ENCODE measurements around the gene DPYD. TPM values are rescaled to one million over a fixed set of nuclear protein-coding genes. Genes with fewer than 3 reads are reported as not detected.

The DPYD gene
- total and polyA plus RNA-seq, 2 donors from 2014 or later: 4.9 to 41.6 TPM

DNA sequence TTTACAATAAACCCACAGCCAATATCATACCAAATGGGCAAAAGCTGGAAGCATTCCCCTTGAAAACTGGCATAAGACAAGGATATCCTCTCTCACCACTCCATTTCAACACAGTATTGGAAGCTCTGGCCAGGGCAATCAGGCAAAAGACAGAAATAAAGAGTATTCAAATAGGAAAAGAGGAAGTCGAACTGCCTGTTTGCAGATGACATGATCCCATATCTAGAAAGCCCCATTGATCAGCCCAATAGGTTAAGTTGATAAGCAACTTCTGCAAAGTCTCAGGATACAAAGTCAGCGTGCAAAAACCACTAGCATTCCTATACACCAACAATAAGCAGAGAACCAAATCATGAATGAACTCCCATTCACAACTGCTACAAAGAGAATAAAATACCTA is 235.5 kb downstream of the DPYD start:
- H3K9ac ChIP-seq (ENCODE audit: low read length in 3 of 3): no peak overlapping the region
- intact Hi-C loops (cut with DNase I): no loop called here
- FAIRE-seq (no peak), DNase-seq (no peak)
- H3K36me3 ChIP-seq (ENCODE audit: control insufficient read depth in 2 of 3, insufficient read depth in 3 of 3, low read length in 3 of 3): no peaks in the 10 kb centered on the region
- no peaks in the 10 kb centered on the region for H3K9me3 ChIP-seq (ENCODE audit: control insufficient read depth in 2 of 3, insufficient read depth in 1 of 3, low read length in 3 of 3)
- H3K27ac ChIP-seq (ENCODE audit: low read depth in 2 of 2, low read length in 2 of 2): no peak overlapping the region
- no peaks in the 10 kb centered on the region for H3K27me3 ChIP-seq (ENCODE audit: control insufficient read depth, insufficient read depth, low read length)
- H3K4me1 ChIP-seq (ENCODE audit: control insufficient read depth in 2 of 3, insufficient read depth in 2 of 3, low read depth in 1 of 3, low read length in 3 of 3): no peaks in the 10 kb centered on the region
- TF ChIP-seq CTCF (IDR thresholded peaks at IDR 0.05; ENCODE audit: borderline replicate concordance, extremely low read depth, insufficient read depth): no peak
- H3K4me3 ChIP-seq (ENCODE audit: low read length in 3 of 3): no peak overlapping the region

DNA sequence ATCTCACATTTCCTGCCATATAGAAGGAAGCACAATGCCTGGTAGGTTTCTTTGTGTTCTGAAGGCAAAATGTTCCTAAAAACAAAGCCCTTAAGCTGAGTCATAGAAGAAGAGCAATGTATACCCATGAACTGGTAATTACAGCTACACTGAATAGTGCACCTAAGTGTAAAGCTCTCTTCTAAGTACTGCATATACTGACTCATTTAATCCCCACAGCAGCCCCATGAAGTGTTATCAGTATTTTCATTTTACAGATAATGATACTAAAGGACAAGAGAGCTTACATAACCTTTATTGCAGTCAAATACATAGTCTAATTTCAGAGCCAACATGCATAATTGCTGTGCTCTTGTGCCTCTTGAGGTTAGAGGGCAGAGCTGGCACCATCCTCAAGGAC is 239.9 kb downstream of the DPYD start:
- intact Hi-C loops (cut with DNase I): no loop called here
- H3K9ac ChIP-seq (ENCODE audit: low read length in 3 of 3): no peak overlapping the region
- no peaks in the 10 kb centered on the region for H3K27me3 ChIP-seq (ENCODE audit: control insufficient read depth, insufficient read depth, low read length)
- no peak for DNase-seq
- no peak overlapping the region for H3K4me3 ChIP-seq (ENCODE audit: low read length in 3 of 3)
- H3K9me3 ChIP-seq (ENCODE audit: control insufficient read depth in 2 of 3, insufficient read depth in 1 of 3, low read length in 3 of 3): no peaks in the 10 kb centered on the region
- FAIRE-seq: no peak
- H3K4me1 ChIP-seq (ENCODE audit: control insufficient read depth in 2 of 3, insufficient read depth in 2 of 3, low read depth in 1 of 3, low read length in 3 of 3): no peaks in the 10 kb centered on the region
- H3K27ac ChIP-seq (ENCODE audit: low read depth in 2 of 2, low read length in 2 of 2): no peak overlapping the region
- no peak for TF ChIP-seq CTCF (IDR thresholded peaks at IDR 0.05; ENCODE audit: borderline replicate concordance, extremely low read depth, insufficient read depth)
- H3K36me3 ChIP-seq (ENCODE audit: control insufficient read depth in 2 of 3, insufficient read depth in 3 of 3, low read length in 3 of 3): no peaks in the 10 kb centered on the region

- no peak for FAIRE-seq
- no peaks in the 10 kb centered on the region for H3K36me3 ChIP-seq (ENCODE audit: control insufficient read depth in 2 of 3, insufficient read depth in 3 of 3, low read length in 3 of 3)
- H3K4me1 ChIP-seq (ENCODE audit: control insufficient read depth in 2 of 3, insufficient read depth in 2 of 3, low read depth in 1 of 3, low read length in 3 of 3): no peaks in the 10 kb centered on the region
- H3K27me3 ChIP-seq (ENCODE audit: control insufficient read depth, insufficient read depth, low read length): no peaks in the 10 kb centered on the region
- H3K4me3 ChIP-seq (ENCODE audit: low read length in 3 of 3): no peak overlapping the region
- no peak for DNase-seq
- intact Hi-C loops (cut with DNase I): no loop called here
- H3K27ac ChIP-seq (ENCODE audit: low read depth in 2 of 2, low read length in 2 of 2): no peak overlapping the region
- no peak overlapping the region for H3K9ac ChIP-seq (ENCODE audit: low read length in 3 of 3)
- TF ChIP-seq CTCF (IDR thresholded peaks at IDR 0.05; ENCODE audit: borderline replicate concordance, extremely low read depth, insufficient read depth): no peak
- H3K9me3 ChIP-seq (ENCODE audit: control insufficient read depth in 2 of 3, insufficient read depth in 1 of 3, low read length in 3 of 3): no peaks in the 10 kb centered on the region
Measured at GRCh38 chr1:97680470-97680869, 240.4 kb downstream of the DPYD start.

- no peak for TF ChIP-seq CTCF (IDR thresholded peaks at IDR 0.05; ENCODE audit: borderline replicate concordance, extremely low read depth, insufficient read depth)
- DNase-seq (no peak), FAIRE-seq (no peak)
- Histone ChIP-seq H3K4me3 (ENCODE audit: low read length in 3 of 3) (no peak overlapping the region), H3K9me3 (ENCODE audit: control insufficient read depth in 2 of 3, insufficient read depth in 1 of 3, low read length in 3 of 3) (no peaks in the 10 kb centered on the region), H3K36me3 (ENCODE audit: control insufficient read depth in 2 of 3, insufficient read depth in 3 of 3, low read length in 3 of 3) (no peaks in the 10 kb centered on the region), H3K4me1 (ENCODE audit: control insufficient read depth in 2 of 3, insufficient read depth in 2 of 3, low read depth in 1 of 3, low read length in 3 of 3) (no peaks in the 10 kb centered on the region), H3K27ac (ENCODE audit: low read depth in 2 of 2, low read length in 2 of 2) (no peak overlapping the region), H3K9ac (ENCODE audit: low read length in 3 of 3) (no peak overlapping the region), H3K27me3 (ENCODE audit: control insufficient read depth, insufficient read depth, low read length) (no peaks in the 10 kb centered on the region)
- intact Hi-C loops (cut with DNase I): no loop called here
Measured at GRCh38 chr1:97677702-97678101, 243.1 kb downstream of the DPYD start.

Measured in kidney (tissue), 14 donors.